AG09319 (cell line): ENCODE data around the gene TJP3.

ENCODE experiments used
- DNase-seq: peaks from one replicate; pipeline ENCODE4 v3.0.0-alpha.2; 2010; ENCODE audit warnings: low read depth; ENCODE audit errors: extremely low read depth
- TF ChIP-seq, protein P1 (sequence below): IDR thresholded peaks from 2 replicates; pipeline ENCODE4 v1.5.1; 2011; ENCODE audit warnings: low read depth, mild to moderate bottlenecking, inconsistent platforms, low read length, moderate library complexity

Gene TJP3

DNA sequence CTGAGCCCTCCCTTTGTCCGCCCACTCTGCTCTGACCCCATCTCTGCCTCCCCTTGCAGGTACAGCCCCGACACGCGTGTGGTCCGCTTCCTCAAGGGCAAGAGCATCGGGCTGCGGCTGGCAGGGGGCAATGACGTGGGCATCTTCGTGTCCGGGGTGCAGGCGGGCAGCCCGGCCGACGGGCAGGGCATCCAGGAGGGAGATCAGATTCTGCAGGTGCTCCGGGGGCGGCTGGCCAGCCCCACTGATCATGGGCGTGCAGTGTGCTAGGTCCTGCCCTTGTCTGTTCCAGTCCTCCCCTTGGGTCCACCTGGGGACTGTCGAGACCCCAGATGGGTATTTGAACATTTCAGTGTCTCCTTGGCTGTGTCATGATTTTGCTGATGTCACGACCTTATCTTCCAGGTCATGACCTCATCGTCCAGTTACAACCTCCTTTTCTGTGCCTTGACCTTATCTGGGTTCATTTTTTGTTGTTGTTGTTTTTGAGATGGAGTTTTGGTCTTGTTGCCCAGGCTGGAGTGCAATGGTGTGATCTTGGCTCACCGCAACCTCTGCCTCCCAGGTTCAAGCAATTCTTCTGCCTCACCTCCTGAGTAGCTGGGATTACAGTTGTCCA is 28.0 kb downstream of the TJP3 start:
- no peak for DNase-seq
- TF ChIP-seq, protein P1, sequence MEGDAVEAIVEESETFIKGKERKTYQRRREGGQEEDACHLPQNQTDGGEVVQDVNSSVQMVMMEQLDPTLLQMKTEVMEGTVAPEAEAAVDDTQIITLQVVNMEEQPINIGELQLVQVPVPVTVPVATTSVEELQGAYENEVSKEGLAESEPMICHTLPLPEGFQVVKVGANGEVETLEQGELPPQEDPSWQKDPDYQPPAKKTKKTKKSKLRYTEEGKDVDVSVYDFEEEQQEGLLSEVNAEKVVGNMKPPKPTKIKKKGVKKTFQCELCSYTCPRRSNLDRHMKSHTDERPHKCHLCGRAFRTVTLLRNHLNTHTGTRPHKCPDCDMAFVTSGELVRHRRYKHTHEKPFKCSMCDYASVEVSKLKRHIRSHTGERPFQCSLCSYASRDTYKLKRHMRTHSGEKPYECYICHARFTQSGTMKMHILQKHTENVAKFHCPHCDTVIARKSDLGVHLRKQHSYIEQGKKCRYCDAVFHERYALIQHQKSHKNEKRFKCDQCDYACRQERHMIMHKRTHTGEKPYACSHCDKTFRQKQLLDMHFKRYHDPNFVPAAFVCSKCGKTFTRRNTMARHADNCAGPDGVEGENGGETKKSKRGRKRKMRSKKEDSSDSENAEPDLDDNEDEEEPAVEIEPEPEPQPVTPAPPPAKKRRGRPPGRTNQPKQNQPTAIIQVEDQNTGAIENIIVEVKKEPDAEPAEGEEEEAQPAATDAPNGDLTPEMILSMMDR = no peak

DNA sequence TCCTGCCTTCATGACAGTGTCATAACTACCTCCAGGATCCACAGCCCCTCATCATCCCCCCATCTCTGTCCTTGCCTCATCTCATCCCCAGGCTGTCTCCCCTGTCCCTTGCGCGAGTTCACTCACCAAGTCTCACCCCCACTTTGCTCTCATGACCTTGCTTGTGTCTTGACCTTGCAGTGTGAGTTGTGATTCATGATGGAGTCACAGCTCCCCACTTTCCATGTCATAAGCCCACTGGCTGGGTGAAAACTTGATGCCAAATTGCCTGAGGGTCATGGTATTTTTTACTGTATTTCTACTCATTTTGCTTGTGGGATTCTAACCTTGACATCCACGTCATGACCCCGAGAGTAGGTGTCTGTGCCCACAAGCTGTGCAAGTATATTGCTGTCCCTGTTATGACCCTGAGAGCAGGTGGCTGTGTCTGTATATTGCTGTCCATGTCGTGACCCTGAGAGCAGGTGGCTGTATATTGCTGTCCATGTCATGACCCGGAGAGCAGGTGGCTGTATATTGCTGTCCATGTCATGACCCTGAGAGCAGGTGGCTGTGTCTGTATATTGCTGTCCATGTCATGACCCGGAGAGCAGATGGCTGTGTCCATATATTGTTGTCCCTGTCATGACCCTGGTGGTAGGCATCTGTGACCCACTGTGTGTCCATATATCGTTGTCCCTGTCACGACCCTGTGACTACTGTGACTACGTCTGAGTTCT is 29.5 kb downstream of the TJP3 start:
- TF ChIP-seq, protein P1 = no peak
- DNase-seq = no peak

GRCh38 chr19:3738477-3739220 is 30.5 kb downstream of the TJP3 start:
- TF ChIP-seq, protein P1 = no peak
- DNase-seq = no peak

- TF ChIP-seq, protein P1 = no peak
- no peak for DNase-seq
These were observed 32.2 kb downstream of the TJP3 start for GRCh38 chr19:3740431-3740830.

DNA sequence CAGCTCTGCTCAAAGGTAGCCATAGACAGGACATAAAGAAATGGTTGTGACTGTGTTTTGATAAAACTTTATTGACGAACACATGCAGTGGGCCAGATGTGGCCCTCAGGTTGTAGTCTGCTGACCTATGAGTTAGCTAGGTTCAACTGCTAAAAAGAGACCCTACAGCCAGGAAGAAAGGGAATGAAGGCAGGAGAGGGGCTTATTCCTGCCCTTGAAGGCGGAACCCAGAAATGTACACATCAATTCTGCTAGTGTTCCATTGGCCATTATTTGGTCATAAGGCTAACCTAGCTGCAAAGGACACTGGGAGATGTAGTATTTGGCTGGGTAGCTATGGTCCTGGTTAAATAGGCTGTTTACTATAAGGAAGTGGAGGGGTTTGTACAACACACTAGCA is 35.3 kb downstream of the TJP3 start:
- TF ChIP-seq, protein P1 = no peak
- DNase-seq = no peak

DNA sequence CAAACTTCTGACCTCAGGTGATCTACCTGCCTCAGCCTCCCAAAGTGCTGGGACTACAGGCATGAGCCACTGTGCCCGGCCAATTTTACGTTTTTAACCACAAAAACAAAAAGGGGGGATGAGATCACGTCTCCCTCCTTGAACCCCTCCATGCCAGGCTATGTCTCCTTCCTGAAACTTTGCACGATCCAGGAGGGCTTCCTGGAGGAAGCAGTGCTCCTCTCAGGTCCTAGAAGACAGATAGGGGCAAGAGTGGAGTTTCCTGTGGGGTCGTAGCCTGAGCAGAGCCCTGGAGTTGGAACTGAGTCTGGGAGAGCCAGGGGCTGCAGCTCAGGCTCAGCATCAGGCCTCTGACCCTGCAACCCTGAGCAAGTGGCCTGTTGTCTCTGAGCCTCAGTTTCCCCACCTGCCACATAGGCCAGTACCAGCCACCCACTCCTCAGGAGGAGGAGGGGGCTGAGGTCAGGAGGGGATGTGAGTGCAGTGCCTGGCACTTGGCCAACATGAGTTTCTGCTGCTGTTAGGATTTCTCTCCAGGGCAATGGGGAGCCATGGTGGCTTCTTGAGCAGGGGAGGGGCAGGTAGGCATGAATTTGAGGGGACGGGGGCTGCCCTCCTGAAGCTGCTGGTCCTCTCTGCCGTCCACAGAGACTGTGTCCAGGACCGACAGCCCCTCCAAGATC is 37.3 kb downstream of the TJP3 start:
- TF ChIP-seq, protein P1 = no peak
- no peak for DNase-seq
